Stimulated activated naive CD4-positive, alpha-beta T cell treated with Interleukin-2 at 50 U/mL for 16 hours (primary cell): ENCODE results near the gene CD99.

Experiments
- DNase-seq: peaks from one replicate; lab custom pipeline; 2025; lab: John Stamatoyannopoulos, UW

Gene CD99

DNA sequence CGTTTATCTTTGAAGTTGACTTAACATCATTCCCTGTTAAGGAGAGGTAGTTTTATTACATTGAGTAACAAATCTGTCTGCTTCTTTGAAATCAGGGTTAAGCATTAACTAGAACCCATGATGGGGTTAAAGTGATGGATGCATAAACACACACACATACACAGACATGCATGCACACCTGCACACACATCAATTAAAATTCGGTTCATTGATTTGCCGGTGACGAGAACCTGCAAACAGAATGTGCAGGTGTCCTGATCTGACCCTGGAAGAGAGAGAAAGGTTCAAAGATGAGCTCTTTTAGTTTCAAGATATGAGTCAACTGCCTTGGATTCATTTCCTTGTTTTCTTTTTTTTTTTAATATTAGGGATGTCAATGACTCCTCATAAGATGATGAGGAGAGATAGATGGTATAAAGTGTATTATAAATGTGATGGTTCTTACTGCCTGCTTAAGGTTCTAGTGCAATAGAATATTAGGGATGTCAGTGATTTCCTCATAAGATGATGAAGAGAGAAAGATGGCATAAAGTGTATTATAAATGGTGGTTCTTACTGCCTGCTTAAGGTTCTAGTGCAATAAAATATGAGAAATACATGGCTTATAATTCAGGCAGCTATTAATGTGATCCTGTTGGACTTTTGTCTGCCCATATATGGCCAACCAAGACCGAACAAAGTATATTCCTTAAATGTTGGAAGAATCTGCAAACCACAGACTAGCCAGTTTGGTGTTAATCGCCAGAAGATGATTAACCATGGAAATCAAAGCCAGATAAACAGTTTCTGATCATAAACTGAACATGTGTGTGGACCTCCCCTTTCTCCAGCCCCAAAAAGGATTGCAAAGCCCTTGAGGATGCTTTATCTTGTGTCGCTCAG, 14.1 kb upstream of the CD99 start:
- no peak for DNase-seq

DNA sequence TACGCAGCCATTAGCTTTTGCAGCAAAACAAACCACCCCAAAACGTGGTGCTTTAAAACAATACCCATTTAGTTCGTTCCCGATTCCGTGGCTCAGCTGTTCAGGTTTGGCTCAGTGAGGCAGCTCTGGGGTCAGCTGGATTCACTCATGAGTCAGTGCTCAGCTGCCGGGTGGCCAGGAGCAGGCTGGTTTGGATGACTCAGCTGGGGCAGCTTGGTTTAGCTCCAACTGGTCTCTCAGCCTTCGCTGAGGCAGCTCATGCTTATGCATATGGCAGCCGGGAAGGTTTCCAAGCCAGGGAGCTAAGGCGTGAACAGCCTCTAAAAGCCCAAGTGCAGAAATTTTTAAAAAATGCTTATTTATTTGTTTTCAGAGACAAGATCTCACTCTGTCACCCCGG, 13.3 kb upstream of the CD99 start:
- no peak for DNase-seq

DNA sequence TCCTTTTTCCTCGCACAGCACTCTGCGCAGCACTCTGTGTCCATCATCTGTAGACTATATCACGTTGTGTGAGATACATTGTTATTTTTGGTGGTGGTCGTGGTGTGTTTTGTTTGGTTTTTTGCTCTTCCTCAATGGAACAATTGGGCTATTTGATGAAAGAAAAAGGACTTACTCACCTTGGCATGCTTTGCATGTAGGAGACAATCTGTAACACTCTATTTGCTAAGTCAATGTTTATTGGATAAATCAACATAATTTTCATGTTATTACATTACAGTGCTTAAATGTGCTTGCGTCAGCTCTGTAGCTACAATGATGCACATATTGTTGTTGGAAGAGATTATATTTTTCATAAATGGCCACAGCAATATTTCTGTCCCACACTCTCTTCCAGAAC, 12.5 kb upstream of the CD99 start:
- DNase-seq = no peak

DNA sequence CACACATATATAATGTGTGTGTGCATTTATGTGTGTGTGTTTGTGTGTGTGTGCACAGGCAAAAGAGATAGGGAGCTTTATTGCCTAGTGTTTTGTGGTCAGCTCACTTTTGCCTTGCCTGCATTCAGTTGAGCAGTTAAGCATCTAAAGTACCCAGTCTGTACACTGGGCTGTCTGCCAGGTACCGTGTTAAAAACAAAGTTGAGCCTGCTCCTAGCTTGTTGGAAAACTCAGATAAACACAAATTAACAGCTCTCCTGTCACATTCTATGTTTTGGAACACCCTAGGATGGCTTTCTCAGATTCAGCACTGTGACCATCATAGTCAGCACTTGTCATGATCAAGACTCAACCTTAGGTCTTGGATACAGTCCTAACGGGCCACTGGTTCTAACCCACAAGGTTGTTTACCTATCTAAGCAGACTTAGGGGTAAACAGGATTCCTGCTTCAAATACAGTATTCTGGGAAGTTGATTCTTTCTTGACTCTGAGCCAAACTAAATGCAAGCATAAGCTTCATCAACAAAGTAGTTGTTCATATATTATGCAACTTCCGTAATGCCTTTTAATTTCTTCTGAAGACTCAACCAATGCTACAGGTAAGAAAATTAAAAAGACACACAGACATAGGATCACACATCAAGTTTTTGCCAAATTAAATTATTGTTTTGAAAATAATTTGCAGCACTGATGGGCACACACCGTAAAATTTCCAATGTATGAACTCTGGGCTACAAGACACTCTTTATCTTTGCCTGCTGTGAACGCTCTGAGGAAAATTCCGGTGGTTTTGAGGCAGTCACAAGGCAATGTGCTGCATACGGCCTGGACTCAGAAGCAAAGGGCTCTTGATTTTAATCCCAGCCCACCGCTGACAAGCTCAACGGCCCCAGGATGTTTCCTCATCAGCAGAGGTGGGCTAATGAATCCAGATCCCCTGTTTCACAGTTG, 11.3 kb upstream of the CD99 start:
- DNase-seq = no peak

DNA sequence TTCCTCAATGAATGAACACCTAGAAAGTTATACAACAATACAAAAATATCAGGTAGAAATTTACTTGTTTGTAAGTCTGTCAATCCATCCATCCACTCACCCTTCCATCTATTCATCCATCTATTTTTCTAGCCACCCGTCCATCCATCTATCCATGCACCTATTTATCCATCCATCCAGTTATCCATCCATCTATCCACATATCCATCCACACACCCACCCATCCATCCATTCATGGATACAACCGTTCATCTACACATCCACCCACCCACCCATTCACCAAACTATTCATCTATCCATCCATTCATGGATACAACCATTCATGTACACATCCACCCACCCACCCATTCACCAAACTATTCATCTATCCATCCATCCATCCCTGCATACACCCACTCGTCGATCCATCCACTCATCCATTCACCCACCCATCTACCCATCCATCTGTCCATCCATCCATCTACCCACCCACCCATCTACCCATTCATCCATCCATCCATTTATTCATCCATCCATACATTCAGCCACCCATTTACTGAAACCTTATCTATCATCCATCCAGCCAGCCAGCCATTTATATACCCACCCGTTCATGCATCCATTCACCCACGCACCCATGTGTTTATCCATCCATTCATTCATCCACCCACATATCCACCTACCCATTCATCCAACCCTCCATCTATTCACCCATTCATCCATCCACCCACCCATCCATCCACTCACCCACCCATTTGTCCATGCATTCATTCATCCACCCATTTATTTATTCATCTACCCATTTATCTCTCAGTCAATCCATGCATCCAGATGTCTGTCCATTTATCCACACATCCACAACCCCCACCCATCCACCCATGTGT, 10.4 kb upstream of the CD99 start:
- no peak for DNase-seq

DNA sequence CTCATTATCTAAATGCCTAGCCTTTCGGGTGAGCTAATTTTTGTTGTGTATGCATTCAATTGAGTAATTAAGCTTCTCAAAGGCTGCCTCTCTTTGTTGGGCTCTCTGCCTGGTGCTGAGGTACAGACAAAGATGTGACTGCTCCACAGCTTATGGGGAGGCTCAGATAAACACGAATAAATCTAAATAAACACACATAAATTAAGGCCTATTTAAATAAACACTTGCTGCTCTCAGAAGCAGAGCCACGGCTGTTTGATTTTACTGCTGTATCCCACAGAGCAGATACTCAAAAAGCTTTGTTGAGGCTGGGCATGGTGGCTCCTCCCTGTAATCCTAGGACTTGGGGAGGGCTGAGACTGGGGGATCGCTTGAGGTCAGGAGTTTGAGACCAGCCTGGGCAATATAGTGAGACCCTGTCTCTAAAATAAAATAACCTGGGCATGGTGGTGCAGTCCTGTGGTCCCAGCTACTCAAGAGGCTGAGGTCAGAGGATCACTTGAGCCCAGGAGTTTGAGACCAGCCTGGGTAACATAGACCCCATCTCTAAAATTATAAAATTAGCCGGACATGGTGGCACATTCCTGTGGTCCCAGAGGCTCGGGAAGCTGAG, 8.4 kb upstream of the CD99 start:
- no peak for DNase-seq

DNA sequence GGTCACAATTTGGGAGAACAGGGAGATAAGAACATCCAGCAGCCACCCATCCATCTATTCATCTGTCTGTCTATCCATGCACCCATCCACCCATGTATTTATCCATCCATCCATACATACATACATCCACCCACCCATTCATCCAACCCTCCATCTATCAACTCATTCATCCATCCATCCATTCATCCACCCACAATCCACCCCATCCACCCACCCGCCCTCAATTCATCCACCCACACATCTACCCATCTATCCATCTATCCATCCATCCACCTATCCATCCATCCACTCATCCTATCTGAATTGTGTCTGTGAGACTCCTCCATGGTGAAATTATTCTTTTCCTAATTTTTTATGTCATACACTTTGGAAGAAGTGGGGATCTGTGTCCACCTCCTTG, 6.8 kb upstream of the CD99 start:
- DNase-seq = no peak

DNA sequence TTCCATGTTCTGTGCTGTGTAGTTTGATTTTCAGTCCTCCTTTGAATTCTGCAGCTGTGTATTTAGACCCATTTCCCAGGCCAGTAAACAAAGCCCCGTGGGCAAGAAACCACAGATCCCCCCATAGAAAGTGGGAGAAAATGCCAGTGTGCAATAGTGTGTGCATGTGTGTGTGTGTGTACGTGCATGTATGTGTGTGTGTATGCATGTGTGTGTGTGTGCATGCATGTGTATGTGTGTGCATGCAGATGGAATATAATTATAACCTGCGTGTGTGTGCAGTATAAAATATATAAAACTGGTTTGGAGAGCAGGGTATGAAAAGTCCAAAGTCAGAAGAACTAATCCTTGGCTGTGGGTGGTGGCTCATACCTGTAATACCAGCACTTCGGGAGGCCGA, 5.2 kb upstream of the CD99 start:
- no peak for DNase-seq

DNA sequence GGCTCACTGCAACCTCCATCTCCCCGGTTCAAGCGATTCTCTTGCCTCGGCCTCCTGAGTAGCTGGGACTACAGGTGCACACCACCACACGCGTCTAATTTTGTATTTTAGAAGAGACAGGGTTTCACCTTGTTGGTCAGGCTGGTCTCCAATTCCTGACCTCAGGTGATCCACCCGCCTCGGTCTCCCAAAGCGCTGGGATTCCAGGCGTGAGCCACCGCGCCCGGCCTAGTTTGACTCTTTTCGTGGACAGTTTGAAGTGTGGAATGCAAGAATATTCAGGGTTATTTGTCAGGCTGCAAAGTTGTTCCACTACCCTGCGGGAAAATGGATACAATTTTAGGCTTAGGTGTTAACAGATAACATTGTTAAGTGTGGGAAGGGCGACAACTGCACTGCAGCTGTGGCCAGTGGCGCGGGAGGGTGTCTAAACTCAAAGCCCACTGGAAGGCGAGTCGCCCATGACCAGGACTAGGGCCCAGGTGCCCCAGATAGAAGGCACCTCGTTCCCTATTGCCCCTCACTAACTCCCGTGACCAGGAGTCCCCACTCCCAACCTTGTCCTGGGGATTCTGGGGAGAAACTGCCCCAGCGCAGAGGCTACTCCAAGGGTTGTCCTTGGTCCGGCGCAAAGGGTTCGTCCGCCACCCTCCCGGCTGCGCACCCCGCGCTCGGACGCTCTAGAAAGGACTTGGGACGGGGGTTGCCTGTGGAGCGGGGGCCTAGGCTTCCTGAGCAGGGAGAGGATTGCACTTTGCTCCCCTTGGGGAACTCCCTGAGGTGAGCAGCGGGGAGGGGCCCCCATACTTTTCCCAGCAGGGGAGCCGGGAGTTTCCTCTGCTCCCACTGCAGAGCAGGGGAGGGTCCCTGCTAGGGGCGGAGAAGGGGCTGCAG, 1.1 kb upstream of the CD99 start:
- DNase-seq = no peak

DNA sequence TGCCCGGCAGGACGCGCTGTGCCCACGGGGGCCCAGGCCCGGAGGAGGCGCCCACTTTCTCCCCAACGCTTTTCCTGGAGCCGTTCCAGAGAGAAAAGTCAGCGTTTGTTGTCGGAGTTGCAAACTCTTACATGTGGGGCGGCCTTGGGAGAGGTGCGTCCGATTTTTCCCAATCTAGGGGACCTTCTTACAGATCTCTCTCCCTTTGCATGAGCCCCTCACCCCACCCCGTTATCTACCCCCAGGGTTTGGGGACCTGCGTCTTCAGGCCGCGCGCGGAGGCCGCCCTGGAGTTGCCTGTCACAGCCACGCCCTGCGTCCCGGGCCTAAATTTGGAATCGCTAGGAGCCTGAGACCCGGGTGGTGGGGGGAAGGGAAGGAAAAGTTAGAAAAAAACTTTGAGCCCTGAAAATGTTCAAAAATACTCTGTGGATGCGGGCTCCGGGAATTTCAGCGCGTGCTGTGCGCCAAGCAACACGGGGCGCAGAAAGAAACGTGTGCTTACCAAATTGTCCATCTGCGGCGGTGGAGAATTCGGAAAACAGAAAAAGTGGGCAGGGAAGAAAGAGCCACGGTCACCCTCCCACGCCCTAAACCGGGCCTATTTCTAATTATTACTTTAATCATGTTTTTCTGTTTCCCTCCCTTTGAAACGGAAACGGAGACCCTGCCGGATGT, 587 bp downstream of the CD99 start:
- no peak for DNase-seq

DNA sequence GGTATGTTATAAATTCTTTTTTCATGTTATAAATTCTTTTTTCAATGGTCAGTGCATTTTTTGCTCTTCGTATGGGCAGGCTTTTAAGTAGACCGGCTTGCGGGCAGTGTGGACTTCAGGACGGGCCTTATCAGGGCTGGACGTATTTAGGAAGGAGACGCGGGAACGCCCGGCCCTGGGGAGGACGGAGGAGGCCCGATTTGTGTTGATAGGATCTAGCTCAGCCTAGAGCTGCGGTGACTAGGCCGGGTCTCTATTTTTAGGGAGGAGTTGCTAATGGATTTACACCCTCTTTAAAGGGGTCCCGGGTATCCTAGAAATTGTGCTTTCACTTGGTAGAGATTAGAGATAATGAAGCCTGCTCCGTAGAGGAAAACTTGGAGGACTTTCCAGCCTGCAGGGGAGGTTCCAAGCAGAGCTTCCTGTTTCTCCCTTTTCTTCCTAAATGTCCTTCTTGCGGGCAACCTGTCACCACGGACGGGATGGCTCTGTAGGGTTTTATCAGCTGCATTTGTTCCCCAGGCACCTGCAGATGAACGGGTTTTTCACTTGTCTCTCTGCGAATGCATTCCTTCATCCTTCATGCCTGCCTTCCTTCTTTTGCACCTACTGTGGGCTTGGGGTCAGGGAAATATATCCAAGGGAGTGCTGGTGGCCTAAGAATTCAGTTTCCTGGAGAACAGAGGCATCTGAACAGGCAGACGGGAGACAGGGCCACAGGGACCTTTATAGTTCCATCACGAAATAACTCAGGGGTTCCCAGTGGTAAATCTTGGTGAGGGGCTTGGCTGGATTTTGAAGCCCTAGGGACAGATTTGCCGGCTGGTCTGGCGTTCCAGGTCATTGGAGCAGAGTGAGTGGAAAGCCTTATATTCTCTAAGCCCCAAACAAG, 1.4 kb downstream of the CD99 start:
- no peak for DNase-seq

DNA sequence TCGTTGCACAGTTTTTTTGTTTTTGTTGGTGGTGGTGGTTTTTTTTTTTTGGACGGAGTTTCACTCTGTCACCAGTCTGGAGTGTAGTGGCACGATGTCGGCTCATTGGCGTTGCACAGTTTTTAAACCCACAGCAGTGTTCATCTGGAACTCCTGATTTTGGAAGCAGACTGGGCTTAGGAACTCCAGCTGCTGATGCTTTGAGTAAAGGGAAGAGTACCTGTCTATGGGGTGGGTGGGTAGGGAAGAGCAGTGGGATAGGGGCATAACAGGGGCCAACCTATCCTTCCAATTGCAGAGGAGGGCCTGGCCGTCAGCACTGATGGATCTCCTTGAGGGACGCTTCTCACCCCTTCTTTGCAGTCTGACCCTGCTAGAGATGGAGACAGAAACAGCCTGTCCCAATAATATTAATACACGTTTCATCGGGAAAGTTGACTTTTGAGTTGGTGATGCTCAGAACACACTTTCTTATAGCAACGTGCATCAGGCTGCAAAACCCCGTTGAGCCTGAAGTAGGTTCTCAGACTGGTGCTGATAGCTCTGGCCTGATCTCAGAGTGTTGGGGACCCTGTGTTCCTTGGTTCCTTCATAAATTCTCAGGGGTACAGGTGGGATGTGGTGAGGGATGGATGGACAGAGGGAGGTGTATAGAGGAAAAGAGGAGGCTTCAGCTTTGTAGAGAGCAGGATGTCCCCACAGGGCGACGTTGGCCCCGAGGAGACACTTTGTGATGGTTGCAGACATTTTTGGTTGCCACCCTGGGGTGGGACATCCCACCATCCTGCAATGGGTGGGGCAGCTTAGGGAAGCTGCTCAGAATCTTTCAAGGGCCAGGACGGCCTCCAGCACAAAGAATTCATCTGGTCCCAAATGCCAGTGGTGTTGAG, 2.3 kb downstream of the CD99 start:
- no peak for DNase-seq

DNA sequence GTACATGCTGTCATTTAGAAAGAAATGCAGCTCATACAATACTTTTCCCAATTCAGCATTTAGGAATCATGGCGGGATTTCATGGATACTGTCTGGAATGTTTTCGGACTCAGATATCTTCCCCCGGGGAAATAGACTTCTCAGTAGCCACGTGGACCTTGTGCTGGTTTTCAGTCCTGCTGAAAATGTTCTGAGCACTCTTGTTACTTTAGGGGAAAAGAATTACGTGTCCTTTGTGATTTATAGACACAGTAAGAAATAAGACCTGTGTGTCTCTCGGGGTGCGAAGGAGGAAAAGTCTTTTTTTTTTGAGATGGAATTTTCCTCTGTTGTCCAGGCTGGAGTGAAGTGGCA, 3.8 kb downstream of the CD99 start:
- DNase-seq = no peak

DNA sequence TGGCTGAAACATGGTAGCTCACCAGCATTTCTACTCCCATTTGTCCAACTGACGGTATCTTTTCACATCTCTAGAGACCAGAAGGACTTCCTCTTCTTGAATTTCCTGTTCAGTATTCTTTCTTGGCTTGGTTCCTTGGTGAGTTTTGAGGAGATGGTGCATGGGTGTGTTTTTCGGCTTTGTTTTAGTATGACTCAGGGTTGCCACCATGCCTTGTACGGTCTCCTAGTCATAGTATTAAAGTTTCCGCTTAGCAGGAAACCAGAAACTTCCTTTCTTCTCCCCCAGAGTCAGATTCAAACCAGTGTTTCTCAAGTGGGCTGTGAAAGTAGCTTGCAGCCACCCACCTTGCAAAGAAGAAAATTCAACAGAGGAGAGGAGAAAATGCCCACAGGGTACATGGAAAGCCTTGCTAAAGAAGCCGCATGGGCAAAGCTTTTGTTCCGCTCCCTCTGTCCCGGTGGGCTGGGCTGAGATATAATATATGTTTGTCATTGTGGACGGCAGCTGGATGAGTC, 5.7 kb downstream of the CD99 start:
- DNase-seq = no peak

DNA sequence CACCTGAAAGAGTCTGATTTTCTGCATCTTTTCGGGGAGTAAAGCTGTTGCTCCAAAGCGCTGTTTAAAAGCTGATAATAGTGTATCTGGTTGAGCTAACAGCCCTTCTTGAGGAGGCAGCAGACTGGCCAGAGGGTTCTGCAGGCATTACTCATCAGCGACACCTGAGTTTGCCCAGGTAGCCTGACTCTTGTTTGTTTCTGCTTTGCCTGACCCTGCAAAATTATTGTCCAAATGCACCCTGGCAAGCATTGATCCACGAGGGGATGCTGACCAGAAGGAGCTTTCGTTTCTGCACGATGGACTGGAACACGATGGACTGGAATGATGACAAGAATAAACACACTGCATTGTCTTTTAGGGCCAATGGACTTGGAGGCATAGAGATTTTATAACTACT, 6.2 kb downstream of the CD99 start:
- DNase-seq = no peak

DNA sequence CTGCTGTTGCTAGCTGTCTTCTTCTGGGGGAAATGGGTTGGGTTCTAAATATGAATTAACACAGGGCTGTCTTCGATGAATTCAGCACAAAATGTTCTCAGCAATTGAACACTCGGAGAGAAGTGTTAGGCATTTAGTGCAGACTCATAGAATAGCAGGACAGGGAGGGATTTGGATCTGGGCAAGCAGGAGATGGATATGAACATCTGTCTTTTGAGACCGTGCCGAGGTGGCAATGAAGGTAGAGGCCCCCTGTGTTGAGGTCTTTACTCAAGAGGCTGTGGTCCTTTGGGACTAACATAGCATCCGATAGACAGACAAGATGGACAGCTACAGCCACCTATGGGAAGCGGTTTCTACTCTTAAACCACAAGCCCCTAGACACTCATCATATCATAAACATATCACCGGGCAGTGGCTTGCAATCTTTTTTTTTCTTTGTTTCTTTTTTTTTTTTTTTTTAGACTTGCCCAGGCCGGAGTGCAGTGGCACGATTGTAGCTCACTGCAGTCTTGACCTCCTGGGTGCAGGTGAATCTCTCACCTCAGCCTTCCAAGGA, 6.7 kb downstream of the CD99 start:
- DNase-seq = no peak

DNA sequence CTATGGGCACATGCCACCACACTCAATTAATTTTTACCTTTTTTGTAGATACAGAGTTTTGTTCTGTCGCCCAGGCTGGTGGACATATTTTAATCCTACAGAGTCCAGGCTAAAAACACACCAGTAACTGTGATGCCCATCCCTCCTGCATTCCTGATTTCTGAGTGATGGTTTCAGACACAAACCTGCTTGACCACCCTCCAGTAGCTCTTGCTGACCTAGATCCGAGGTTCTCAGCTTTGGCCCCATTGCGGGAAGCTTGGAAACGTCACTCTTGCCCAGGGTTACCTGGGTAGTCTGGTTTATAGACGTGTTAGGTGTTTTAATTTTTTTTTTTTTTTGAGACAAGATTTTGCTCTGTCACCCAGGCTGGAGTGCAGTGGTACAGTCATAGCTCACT, 7.5 kb downstream of the CD99 start:
- no peak for DNase-seq

DNA sequence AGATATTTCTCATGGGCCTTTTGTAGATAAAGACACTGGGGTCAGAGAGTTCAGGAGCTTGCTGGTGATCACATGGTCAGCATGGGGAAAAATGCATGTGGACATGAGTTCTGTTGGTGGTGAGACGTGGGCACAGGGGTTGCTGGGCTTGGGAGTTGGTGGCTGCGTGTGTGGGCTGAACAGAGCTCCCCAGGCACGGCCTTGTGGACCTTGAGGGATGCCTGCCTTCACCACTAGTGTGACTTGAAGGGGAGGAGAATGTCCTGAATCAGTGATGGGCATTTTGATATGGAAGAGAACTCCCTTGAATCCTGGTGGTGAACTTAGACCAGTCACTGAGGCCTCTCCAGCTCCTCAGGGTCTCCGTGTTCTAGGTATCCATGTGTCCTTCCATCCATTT, 8.9 kb downstream of the CD99 start:
- no peak for DNase-seq
